ENCODE results near the gene AKNA. TPM values are rescaled to one million over a fixed set of nuclear protein-coding genes. Genes with fewer than 3 reads are reported as not detected.
"Not testable (repeated sequence)": the region's sequence is repeated elsewhere in the genome, so short reads cannot be mapped to it uniquely, and the experiment has no call there.

AKNA gene
- total RNA-seq, 1 experiment from 2014 or later, result 20.6 TPM

GRCh38 chr9:114324492-114324891 is 63.3 kb downstream of the AKNA start:
- DNase-seq (ENCODE audit: low read depth, low spot score) (no peak), ATAC-seq (peak; percentile 7; the same call in 1 of the 2 replicates)
- H4K20me1 ChIP-seq (ENCODE audit: insufficient read depth), result no peaks in the 10 kb centered on the region
- ChIA-PET POLR2A (no interaction called here), CTCF (no interaction called here), RAD21 (ENCODE audit: low non-redundant PET in 1 of 2, low total read pairs in 2 of 2, uncharacterized antibody in 2 of 2, unreplicated experiment in 2 of 2) (no interaction called here)
- no peak overlapping the region for H3K27ac ChIP-seq (ENCODE audit: low read depth, low read length)
- no peaks in the 10 kb centered on the region for H3K9me3 ChIP-seq (ENCODE audit: control insufficient read depth in 1 of 2, insufficient read depth in 1 of 2, low read depth in 1 of 2, low read length in 2 of 2)
- TF ChIP-seq SP1 (IDR thresholded peaks at IDR 0.05; ENCODE audit: low read depth), result no peak
- no peak for TF ChIP-seq RAD21 (IDR thresholded peaks at IDR 0.05; ENCODE audit: low read depth)
- TF ChIP-seq REST (IDR thresholded peaks at IDR 0.05; ENCODE audit: low read depth), result no peak
- TF ChIP-seq, protein P1, sequence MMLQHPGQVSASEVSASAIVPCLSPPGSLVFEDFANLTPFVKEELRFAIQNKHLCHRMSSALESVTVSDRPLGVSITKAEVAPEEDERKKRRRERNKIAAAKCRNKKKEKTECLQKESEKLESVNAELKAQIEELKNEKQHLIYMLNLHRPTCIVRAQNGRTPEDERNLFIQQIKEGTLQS (IDR thresholded peaks at IDR 0.05), result no peak
- no peak for TF ChIP-seq POLR2A (IDR thresholded peaks at IDR 0.05; ENCODE audit: borderline replicate concordance, extremely low read depth, insufficient read depth, insufficient read length)
- TF ChIP-seq JUND (IDR thresholded peaks at IDR 0.05), result no peak
- no peak for TF ChIP-seq EGR1 (IDR thresholded peaks at IDR 0.05; ENCODE audit: low read depth)
- no peak overlapping the region for H3K4me2 ChIP-seq (ENCODE audit: low read length)
- H2AFZ ChIP-seq (ENCODE audit: low read depth, low read length, poor library complexity, severe bottlenecking), result no peak overlapping the region
- no peak overlapping the region for H3K9ac ChIP-seq (ENCODE audit: low read length)
- no peaks in the 10 kb centered on the region for H3K4me1 ChIP-seq (ENCODE audit: control insufficient read depth in 1 of 2, insufficient read depth in 2 of 2, low read length in 2 of 2)
- H3K9me2 ChIP-seq (ENCODE audit: insufficient read depth), result no peaks in the 10 kb centered on the region
- intact Hi-C loops (cut with micrococcal nuclease), result no loop called here
- BruUV-seq (replicated peaks), result no TSS peak
- H3K79me2 ChIP-seq (ENCODE audit: insufficient read depth, low read length), result no peaks in the 10 kb centered on the region
- H3K4me3 ChIP-seq (replicated peaks in 1 of 2; ENCODE audit: low read depth in 1 of 2, low read length in 2 of 2), result no peak overlapping the region
- peaks cover 3% of the 10 kb centered on the region; the same call in 1 of the 2 replicates for H3K27me3 ChIP-seq (ENCODE audit: insufficient read depth, low read length)
- H3K36me3 ChIP-seq (ENCODE audit: control insufficient read depth in 1 of 2, insufficient read depth in 2 of 2, low read length in 2 of 2), result no peaks in the 10 kb centered on the region

DNA sequence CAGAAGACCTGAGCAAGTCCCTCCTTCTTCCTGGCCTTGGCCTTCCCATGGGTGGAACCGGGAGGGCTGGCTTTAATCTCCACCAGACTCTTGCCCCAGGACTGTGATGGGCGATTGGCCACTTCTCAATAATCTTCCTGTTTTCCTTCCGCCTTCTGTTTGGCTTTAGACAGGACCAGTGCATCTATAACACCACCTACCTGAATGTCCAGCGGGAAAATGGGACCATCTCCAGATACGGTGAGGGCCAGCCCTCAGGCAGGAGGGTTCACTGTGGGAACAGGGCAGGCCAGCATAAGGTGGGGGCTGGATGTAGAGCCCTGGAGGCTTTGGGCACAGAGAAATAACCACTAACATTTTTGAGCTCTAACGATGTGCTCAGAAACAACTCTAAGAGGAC is 63.9 kb downstream of the AKNA start:
- POLR2A ChIA-PET; H3K4me3 ChIP-seq (replicated peaks in 1 of 2; ENCODE audit: low read depth in 1 of 2, low read length in 2 of 2); H3K9ac ChIP-seq (ENCODE audit: low read length); H3K9me2 ChIP-seq (ENCODE audit: insufficient read depth); DNase-seq (ENCODE audit: low read depth, low spot score); CTCF ChIA-PET; H3K36me3 ChIP-seq (ENCODE audit: control insufficient read depth in 1 of 2, insufficient read depth in 2 of 2, low read length in 2 of 2); H3K27me3 ChIP-seq (ENCODE audit: insufficient read depth, low read length); intact Hi-C loops (cut with micrococcal nuclease); ATAC-seq; H3K9me3 ChIP-seq (ENCODE audit: control insufficient read depth in 1 of 2, insufficient read depth in 1 of 2, low read depth in 1 of 2, low read length in 2 of 2); H3K79me2 ChIP-seq (ENCODE audit: insufficient read depth, low read length); H3K4me2 ChIP-seq (ENCODE audit: low read length); BruUV-seq (replicated peaks); RAD21 ChIA-PET (ENCODE audit: low non-redundant PET in 1 of 2, low total read pairs in 2 of 2, uncharacterized antibody in 2 of 2, unreplicated experiment in 2 of 2); H3K27ac ChIP-seq (ENCODE audit: low read depth, low read length); H3K4me1 ChIP-seq (ENCODE audit: control insufficient read depth in 1 of 2, insufficient read depth in 2 of 2, low read length in 2 of 2); H4K20me1 ChIP-seq (ENCODE audit: insufficient read depth); H2AFZ ChIP-seq (ENCODE audit: low read depth, low read length, poor library complexity, severe bottlenecking): not testable (repeated sequence)

- H3K27me3 ChIP-seq (ENCODE audit: insufficient read depth, low read length); H4K20me1 ChIP-seq (ENCODE audit: insufficient read depth); H3K9me2 ChIP-seq (ENCODE audit: insufficient read depth); H3K4me3 ChIP-seq (replicated peaks in 1 of 2; ENCODE audit: low read depth in 1 of 2, low read length in 2 of 2); CTCF ChIA-PET; H3K4me1 ChIP-seq (ENCODE audit: control insufficient read depth in 1 of 2, insufficient read depth in 2 of 2, low read length in 2 of 2); H3K9me3 ChIP-seq (ENCODE audit: control insufficient read depth in 1 of 2, insufficient read depth in 1 of 2, low read depth in 1 of 2, low read length in 2 of 2); RAD21 ChIA-PET (ENCODE audit: low non-redundant PET in 1 of 2, low total read pairs in 2 of 2, uncharacterized antibody in 2 of 2, unreplicated experiment in 2 of 2); H3K36me3 ChIP-seq (ENCODE audit: control insufficient read depth in 1 of 2, insufficient read depth in 2 of 2, low read length in 2 of 2); intact Hi-C loops (cut with micrococcal nuclease); H3K27ac ChIP-seq (ENCODE audit: low read depth, low read length); DNase-seq (ENCODE audit: low read depth, low spot score); H3K79me2 ChIP-seq (ENCODE audit: insufficient read depth, low read length); H3K4me2 ChIP-seq (ENCODE audit: low read length); H2AFZ ChIP-seq (ENCODE audit: low read depth, low read length, poor library complexity, severe bottlenecking); H3K9ac ChIP-seq (ENCODE audit: low read length); POLR2A ChIA-PET; BruUV-seq (replicated peaks): not testable (repeated sequence)
- peak; percentile 22; the same call in 1 of the 2 replicates for ATAC-seq
These were observed 64.8 kb downstream of the AKNA start, which contains the start of gene ORM1 for GRCh38 chr9:114322831-114323531. Gene ORM1 (plus strand): TSS chr9:114323098. CDS start chr9:114323134, 36 bp downstream.
